GM12873 (cell line): Measurements from ENCODE around the gene EPB41L2.

Source experiments
- TF ChIP-seq, protein P1 (sequence below): IDR thresholded peaks from 2 replicates; pipeline ENCODE4 v1.5.1; 2012; ENCODE audit warnings: low read depth, mild to moderate bottlenecking, moderate library complexity, low read length, control low read depth; ENCODE audit not compliant: insufficient read depth; ENCODE audit errors: missing control alignments

The EPB41L2 gene

DNA sequence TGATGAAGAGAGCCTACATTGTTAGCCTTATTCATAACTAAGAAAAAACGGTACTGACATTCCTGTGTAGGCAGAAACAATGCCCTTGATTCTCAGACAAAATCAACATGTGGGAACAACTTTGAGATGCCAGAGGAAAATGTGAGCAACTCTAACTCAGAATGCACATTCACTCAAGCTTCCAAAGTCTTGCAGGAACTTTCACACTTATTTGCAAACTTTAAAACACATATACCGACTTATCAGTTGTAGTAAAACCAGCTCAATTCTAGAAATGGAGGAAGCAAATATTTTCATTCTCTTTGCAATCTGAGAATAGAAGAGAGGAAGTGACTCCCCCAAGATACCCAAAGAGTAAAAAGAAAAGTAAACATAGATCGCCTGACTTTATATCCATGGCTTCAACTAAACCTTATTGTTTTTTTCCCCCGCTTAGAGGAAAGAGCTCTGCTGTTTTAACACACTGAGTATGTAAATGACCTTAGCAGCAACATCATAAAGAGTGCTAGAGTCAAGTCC lies 117.6 kb downstream of the EPB41L2 start:
- TF ChIP-seq, protein P1, sequence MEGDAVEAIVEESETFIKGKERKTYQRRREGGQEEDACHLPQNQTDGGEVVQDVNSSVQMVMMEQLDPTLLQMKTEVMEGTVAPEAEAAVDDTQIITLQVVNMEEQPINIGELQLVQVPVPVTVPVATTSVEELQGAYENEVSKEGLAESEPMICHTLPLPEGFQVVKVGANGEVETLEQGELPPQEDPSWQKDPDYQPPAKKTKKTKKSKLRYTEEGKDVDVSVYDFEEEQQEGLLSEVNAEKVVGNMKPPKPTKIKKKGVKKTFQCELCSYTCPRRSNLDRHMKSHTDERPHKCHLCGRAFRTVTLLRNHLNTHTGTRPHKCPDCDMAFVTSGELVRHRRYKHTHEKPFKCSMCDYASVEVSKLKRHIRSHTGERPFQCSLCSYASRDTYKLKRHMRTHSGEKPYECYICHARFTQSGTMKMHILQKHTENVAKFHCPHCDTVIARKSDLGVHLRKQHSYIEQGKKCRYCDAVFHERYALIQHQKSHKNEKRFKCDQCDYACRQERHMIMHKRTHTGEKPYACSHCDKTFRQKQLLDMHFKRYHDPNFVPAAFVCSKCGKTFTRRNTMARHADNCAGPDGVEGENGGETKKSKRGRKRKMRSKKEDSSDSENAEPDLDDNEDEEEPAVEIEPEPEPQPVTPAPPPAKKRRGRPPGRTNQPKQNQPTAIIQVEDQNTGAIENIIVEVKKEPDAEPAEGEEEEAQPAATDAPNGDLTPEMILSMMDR = no peak

DNA sequence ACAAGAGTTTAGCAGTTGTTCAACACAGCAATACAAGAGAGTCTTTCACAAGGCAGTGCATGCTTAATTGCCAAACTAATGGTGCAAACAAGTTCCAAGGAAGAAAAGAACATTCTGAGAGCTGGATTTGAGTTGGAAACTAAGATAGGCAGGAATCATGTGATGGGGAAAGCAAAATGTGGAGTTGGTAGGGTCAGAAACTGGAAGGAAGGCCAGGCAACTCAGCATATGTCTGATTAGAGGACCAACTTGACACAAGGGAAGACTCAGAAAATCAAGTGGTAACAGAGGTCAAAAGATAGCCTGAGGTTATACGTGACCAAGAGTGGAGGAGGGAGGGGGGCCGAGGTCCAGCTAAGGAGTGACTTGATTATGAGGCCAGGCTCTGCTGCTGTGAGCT lies 118.6 kb downstream of the EPB41L2 start:
- TF ChIP-seq, protein P1 = no peak

DNA sequence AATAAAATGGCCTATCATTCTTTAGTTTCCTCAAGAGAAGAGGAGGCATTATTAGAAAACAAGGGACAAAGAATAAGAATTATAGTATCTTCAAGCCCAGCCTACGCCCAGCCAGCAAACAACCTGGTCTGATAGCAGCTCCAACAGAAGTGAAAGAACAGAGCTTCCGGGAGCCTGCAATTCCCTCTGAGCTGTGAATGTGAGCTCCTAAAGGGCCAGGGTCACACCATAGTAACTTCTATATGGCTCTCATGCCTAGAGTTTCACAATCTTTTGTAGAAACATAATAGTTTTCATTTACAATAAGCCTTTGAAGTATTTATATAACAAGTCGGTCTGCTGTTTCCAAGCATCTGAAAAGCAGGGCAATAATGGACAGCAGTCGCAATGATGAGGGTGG lies 119.3 kb downstream of the EPB41L2 start:
- TF ChIP-seq, protein P1 = no peak

DNA sequence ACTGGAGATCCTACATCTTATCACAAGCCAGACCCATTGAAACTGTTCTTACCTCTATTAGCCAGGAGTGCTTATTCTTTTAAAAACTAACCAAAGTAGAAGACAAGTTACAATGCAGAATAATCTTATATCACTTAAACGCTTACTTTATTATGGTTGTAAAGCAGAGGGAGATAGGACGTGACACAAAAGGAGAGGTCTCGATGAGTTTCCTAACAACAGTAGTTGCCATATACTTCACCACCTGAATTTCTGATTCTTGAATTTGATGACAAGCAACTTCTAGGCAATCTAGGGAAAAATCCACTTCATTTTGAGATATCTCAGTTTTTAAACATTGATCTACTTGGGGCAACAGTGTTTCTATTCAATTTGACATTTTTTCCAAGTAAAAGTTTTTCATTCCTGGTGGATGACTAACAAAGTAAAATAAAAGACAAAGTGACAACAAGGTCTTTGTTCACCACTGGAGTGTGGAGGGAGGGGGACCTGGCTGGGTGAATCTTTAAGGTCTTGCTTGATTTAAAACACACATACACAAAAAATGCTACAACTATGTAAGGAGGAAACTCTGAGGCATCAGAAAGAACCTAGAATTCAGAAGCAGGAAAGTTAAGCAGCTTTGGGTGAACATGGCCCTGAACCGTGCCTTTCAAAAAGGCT lies 125.0 kb downstream of the EPB41L2 start:
- TF ChIP-seq, protein P1 = no peak

GRCh38 chr6:130936933-130937332 lies 126.1 kb downstream of the EPB41L2 start:
- TF ChIP-seq, protein P1 = no peak

DNA sequence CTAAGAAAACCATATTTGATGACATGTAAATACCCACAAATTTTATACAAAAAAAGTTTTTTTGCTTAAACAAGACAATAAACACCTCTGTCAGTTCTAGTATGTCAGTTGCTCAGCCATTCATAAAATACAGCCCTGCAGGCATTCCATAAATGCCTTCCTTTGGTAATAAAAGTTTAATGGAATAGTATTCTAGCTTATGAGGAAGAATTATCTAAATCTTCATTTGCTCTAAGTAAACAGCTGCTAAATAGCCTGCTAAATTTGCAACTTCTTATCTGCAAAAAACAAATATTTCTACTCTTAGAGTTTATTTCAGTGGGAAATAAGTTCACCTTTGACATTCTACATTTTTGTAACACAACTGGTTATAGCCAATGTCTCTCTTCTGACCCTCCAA lies 127.1 kb downstream of the EPB41L2 start:
- TF ChIP-seq, protein P1 = no peak

- TF ChIP-seq, protein P1 = no peak
These were observed 128.0 kb downstream of the EPB41L2 start for GRCh38 chr6:130934848-130935585.
